HG03280 (cell line): Measurements from ENCODE around the gene PLEKHA5.
"Not testable (repeated sequence)": the region's sequence is repeated elsewhere in the genome, so short reads cannot be mapped to it uniquely, and the experiment has no call there.

ENCODE experiments used
- ATAC-seq: cut with Tn5 transposase; IDR thresholded peaks from one replicate; pipeline ENCODE4 v1.9.1; 2021; ENCODE audit warnings: mild to moderate bottlenecking, moderate library complexity; ENCODE audit not compliant: unreplicated experiment

PLEKHA5 gene

DNA sequence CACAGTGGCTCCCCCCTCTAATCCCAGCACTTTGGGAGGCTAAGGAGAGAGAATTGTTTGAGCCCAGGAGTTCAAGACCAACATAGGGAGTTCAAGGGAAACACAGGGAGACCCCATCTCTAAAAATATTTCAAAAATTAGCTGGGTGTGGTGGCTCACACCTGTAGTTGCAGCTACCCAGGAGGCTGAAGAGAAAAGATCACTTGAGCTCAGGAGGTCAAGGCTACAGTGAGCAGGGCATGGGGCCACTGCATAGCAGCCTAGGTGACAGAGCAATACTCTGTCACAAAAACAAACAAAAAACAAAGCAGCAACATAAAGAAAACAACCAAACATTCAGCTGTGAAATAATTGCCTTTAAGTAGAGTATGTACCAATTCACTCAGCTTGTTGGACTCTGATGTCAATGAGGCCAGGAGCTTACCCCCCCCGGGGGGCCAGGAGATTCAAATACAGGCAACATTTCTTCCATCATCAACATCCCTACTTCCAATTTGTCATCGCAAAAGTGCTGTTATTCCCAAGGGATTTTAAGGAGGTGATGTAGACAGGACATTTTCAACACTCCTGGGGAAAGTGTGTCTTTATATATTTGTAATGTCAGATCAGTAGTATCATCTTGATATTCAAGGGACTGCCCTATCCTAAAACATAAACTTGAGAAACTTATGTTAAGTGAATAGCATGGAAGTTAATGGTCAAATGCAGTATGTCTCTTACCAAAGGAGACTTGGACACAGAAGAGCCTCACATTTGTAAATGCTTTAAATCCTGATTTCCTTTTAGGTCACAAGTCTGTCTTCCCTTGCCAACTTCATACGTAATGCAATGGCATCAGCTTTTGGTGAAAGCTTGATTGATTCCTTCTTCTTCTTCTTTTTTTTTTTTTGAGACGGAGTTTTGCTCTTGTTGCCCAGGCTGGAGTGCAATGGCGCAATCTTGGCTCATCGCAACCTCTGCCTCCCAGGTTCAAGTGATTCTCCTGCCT is 269.1 kb downstream of the PLEKHA5 start:
- ATAC-seq = no peak

DNA sequence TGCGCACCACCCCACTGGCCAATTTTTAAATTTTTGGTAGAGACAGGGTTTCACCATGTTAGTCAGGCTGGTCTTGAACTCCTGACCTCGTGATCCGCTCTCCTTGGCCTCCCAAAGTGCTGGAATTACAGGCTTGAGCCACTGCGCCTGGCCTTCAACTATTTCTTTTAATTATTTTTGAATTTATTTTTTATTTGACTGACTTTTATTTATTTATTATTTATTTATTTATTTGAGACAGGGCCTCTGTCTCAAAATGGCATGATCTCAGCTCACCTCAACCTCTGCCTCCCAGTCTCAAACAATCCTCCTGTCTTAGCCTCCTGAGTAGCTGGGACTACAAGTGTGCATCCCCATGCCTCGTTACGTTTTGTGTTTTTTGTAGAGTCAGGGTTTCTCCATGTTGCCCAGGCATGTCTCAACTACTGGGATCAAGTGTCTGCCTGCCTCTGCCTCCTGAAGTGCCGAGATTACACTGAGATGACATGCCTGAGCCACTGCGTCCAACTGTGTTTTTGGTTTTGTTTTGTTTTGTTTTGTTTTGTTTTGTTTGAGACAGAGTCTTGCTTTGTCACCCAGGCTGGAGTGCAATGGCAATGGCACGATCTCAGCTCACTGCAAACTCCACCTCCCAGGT is 271.2 kb downstream of the PLEKHA5 start:
- not testable (repeated sequence) for ATAC-seq

DNA sequence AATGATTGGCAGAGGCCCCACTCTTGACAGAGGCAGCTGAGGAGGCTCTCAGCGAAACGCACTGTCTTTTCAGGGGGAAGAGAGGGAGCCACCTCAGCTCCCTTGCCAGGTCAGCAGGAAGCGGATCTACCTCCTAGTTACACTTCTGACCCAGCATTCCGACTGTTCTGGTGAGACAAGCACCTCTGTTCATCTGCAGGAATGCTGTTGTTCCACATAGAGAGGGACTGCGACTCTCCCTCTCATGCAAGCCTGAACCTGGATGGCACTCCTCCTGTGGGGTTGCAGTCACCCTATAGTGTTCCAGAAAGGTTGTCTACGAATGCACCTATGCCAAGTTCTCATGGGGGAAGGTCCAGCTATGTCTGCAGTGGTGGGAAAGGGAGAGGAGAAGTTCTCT is 272.7 kb downstream of the PLEKHA5 start:
- no peak for ATAC-seq

DNA sequence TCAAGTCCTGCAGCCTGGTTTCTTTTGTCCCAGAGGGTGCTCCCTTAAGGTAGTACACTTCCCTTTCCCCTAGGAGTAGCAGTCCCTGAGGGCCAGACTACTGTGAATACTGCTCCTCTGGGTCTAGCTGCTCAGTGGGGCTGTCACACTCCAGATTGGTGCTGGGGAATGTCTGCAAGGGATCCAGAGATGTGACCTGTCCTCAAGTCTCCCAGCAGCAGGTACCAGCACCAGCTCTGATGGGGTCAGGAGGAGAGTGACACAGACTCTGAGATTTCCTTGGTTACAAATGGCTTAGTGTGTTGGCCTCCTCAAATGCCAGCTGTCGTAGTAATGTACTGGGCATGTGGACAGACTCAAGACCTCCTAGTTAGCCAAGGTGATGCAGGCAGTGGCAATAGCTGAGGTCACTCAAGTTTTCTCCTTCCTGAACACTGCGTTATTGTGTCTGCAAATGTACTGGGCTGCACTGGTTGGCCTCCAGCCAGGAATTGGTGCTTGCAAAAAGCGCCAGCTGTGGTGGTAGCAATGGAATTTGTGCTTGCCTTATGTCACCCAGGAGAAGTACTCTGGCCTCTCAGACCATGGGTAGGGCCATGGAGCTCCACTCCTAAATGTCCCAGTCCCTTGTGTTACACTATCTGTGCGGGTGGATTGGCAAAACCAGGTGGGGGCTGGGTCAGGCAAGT is 273.4 kb downstream of the PLEKHA5 start:
- ATAC-seq = no peak

DNA sequence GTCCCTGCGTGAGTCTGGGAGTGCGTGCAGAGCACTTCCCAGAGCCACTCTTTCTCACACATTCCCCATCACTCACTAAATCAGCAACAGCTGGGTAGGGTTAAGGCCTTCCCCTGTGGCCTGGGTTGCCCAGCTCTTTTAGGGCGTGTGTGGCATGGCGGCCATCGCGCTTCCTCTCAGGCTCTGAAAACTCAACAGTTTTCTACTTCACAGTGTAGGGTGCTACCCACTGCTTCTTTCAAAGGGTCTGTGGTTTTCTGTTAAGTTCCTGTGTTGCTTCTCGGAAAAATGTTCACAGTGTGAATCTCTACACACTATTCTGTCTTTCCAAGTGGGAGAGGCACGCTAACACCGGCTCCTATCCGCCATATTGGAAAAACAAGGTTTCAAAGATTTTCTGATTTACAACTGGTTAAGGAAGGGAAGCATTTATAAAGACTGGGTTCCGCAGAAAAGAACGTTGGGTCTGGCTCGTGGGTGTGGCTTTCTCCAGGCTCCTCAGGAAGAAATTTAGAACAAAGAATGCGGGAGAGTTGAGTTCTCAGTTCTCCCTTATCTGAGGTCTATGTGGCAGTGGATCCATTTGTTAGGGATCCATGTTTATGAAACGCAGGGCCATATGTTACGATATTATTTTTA is 274.8 kb downstream of the PLEKHA5 start:
- ATAC-seq = no peak

DNA sequence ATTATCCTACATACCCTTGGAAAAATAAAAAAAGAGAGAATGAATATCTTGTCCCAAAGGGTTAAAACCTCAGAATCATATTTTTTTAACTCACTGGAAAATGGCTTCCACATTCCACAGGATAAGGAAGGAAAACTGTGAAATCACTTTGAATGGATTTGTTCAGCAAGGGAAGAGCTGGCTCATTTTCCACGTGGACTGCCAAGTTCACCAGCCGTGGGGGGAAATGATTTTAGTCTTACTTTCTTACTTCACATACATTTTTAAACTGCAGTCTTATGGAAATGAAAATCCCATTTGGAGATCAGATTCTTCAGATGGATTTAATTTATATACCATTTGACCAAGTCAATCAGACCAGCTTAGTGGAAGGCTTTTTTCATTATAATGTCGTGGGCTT is 279.8 kb downstream of the PLEKHA5 start:
- ATAC-seq = no peak

DNA sequence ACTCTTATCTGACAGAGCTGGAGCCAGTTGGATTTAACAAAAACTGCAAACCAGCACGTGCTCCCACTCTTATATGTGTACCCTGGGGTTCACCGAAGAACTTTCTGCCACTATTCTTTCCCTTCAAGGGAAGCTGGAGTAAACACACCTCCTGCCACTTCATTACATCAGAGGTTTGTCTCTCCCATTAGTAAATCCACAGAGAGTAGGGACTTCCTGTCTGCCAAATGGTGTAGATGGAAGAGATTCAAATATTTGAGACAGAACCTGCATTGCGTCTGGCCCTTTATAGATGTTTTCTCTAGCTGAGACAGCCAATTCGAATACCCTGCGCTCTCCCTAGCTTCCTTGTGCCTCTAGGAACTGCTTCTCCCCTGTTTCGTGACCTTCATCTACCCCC is 280.7 kb downstream of the PLEKHA5 start:
- no peak for ATAC-seq

DNA sequence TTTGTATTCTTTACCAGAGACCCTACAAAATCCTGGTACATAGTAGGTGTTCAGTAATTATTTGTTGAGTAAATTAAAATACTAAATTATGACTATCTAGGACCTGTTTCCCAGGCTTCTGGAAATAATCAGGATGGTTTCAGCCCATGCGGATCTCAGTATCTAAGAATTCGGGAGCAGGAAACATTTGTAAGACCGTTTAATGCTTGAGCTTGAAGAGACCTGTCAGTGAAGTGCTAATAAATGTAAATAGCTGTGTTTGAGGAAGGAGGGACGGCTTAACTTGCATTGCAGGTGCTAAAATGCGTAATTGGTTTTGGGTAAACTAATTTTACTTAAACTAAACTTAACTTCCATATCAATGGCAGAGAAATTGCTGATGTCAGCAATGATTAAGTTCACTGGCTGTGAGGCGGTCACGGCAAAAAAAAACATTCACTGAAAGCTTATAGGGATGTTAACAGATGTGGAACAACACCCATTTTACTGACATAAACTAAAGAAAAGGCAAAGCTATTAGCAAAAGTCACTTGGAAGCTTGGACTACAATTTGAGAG is 281.2 kb downstream of the PLEKHA5 start:
- ATAC-seq = no peak

DNA sequence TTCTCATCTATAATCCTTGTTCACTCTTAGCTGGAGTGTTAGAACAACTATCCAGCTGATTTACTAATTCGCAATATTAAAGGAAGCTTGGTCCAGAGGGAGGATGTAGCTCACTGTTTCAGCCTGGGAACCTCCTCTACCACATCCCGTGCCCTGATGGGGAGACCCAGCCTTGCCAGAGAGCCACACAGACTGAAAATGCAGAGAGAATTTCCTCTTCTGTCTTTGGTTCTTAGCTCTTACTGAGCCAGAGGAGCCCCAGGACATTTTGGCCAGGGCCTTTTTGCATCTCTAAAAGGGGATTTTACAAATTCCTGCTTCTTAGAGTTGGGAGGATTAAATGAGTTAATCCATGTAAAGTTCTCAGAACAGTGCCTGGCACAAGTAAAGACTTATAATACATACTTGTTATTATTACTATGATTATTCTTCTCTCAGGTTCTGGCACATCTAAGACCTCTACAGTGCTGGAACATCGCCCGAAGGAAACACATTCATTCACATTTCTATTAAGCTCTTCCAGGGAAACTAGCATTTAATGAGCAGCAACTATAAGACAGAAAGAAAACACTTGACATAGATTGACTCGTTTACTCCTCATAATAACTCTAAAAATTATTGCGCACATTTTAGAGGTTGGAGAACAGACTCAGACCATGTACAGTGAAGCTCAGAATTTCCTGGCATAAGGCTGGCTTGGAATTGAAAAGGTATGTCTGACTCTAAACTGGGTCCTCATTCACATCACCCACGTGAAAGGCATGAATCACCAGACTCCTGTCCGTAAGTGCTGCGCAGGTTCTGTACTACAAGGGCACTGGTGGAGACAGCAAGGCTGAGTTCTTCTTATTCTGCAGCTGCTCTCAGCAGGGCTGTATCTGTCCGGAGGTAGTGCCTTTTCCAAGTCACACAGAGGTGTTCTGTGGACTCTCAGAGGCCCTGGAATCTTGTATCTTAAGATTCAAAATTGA is 282.0 kb downstream of the PLEKHA5 start:
- no peak for ATAC-seq

DNA sequence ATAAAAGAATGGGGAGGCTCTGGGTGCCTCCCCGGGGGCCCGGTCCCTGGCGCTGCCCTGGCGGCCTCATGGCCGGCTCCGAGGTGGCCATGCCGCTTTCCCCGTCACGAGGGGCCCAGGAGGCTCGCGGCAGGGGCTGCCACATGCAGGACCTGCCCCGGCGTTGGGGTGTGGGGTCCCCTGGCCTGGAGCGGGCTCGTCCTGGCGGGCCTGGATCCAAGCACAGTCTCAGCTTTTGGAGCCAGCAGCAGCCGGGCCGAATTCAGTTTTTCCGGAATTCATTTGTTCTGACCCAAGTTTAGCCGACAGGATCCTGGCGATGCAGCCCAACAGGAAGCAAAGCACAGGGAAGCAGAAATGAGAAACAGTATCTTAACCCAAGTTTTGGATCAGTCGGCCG is 283.3 kb downstream of the PLEKHA5 start:
- no peak for ATAC-seq

DNA sequence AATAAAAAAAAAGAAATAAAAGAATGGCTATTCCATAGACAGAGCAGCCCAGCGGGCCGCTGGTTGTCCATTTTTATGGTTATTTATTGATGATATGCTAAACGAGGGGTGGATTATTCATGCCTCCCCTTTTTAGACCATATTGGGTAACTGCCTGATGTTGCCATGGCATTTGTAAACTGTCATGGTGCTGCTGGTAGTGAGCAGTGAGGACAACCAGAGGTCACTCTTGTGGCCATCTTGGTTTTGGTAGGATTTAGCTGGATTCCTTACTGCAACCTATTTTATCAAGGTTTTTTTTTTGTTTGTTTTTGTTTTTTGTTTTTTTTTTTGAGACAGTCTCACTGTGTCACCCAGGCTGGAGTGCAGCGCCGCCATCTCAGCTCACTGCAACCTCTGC is 284.0 kb downstream of the PLEKHA5 start:
- ATAC-seq = not testable (repeated sequence)

DNA sequence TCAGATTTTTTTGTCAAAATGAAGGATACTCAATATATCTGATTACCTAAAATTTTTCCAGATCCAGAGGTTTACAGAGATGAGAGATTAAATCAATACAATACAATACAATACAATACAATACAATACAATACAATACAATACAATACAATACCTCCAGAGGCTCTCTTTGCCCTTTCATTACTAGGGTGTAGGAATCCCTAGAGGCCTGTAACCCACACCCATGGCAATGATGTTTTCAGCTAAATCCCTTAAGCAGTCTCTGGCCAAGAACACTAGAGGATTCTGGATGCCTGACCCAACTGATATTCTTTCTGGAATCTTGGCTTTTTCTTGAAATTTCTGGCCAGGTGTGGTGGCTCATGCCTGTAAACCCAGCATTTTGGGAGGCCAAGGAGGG is 286.0 kb downstream of the PLEKHA5 start:
- ATAC-seq = no peak

DNA sequence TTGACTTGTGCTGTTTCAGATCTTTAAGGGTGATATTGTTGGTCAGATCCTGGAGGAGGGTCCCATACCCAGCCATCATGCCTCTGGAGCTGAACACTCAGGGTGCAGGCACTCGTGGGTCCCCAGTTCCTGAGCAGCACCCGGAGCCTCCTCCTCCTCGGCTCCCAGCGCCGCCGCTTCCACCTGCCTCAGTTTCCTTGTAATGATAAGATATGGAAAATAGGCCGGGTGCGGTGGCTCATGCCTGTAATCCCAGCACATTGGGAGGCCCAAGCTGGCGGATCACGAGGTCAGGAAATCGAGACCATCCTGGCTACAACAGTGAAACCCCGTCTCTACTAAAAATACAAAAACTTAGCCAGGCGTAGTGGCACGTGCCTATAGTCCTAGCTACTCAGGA is 289.6 kb downstream of the PLEKHA5 start:
- ATAC-seq = no peak

DNA sequence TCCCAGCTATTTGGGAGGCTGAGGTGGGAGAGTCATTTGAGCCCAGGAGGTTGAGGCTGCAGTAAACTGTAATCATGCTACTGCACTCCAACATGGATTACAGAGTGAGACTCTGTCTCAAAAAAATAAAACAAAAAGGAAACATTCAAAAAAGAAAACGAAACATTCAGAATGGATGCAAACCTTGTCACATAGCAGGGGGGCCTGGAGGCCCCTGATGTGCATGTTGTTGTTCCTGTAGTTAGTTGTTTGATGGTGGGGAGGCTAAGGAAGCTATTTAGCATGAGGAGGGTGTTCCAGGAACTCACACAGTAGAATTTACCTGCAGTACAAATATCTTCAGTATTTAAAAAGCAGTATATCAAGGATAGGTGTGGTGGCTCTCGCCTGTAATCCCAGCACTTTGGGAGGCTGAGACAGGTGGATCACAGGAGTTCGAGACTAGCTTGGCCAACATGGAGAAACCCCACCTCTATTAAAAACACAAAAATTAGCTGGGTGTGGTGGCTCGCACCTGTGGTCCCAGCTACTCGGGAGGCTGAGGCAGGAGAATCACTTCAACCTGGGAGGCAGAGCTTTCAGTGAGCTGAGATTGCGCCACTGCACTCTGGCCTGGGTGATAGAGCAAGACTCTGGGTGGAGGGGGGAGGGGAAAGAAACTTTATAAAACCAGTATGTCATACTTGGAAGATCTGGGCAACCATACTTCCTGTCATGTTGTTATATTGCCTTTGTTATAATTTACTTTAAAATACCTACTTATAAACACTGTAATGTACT is 292.2 kb downstream of the PLEKHA5 start:
- no peak for ATAC-seq

DNA sequence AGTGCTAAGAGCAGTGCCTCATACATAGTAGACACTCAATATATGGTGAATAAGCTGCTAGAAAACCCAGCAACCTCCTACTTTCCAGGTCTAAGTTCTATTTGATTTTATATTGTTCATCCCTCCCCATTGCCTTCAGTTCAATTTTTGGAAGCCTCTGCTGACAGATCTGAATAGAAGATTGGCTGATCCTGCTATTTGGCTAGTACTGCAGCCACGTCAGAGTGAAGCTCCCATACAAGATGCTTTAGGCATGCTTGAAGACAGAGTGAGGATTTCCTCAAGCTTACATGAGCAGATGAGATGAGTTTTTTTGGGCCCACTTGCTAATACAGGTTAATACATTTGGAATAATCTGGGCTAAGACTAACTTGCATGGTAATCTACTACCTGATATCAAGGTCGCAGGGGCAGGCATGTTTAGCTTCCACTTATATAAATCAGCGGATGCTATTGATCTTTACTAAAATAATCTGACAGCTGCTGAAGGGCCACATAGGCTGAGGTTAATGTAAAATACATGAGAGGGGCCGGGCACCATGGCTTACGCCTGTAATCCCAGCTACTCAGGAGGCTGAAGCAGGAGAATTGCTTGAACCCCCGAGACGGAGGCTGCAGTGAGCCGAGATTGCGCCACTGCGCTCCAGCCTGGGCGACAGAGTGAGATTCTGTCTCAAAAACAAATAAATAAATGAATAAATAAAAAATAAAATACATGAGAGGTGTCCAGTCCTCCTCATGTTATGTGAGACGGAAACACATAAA is 293.8 kb downstream of the PLEKHA5 start:
- no peak for ATAC-seq
